ENCODE data around the gene TCF7.

The TCF7 gene

GRCh38 chr5:134132372-134133187 lies 18.1 kb downstream of the TCF7 start:
- DNase-seq: no peak

- no peak for DNase-seq
These were observed 18.9 kb downstream of the TCF7 start for GRCh38 chr5:134133188-134133994.

- no peak for DNase-seq
These were observed 19.6 kb downstream of the TCF7 start for GRCh38 chr5:134133995-134134541.

DNA sequence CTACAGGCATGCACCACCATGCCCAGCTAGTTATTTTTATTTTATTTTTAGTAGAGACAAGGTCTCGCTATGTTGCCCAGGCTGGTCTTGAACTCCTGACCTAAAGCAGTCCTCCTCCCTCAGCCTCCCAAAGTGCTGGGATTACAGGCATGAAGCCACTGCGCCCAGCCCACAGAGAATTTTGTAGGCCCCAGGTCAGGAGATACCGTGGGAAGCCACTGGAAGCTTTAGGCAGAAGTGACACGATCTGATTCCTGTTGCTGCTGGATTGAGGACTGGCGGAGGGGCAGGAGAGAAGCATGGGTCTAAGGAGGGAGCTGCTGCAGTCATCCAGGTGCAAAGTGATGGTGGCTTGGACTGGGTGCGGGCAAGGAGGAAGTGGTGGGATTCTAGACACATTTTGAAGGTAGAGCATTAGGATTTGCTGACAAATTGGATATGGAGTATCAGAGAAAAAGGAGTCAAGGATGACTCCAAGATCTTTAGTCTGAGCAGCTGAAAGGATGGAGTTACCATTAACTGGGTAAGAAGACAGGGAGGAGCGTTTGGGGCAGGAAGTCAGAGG lies 20.7 kb downstream of the TCF7 start:
- no peak for DNase-seq

GRCh38 chr5:134136221-134136631 lies 21.7 kb downstream of the TCF7 start:
- DNase-seq: no peak

- DNase-seq: no peak
These were observed 22.3 kb downstream of the TCF7 start for GRCh38 chr5:134136771-134137170.

DNA sequence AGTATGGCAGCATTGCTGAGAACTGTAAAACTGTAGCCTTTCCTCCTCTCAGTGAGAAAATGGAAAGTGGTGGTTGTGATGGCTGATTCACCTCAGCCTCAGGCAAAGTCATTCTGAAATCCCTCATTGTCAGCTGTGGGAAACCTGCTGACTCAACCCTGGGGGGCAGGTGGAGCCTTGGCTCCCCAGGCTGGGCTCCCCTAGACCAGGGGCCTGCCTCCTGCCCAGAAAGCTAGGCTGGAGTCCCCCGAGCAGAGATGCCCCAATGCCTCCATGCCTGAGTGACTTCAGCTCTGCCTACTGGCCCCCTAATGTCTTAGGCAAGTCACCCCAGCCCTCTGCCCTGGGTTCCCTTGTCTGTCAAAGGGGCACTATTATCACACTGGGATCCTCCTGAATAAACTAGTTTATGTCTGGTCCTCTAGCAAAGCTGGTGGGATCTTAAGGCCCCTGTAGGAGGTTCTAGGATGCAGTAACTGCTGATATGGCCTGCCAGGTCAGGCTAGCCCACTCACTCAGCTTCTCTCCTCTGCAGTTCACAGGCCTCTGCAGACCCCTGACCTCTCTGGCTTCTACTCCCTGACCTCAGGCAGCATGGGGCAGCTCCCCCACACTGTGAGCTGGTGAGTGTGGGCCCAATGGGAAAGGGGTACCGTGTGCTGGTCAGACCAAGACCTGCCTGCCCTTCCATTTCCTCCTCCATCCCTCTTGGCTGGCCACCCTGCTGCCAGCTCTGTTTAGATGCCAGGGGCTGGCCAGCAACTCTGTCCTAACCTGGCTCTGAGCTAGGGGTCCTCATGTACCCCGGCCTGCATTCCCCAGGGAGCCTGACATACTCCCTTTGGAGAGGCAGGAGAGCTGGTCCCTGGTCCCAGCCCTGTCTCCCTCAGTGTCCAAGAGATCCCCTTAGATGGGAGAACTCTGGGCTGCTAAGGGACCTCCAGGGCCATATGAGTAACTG lies 24.2 kb downstream of the TCF7 start:
- no peak for DNase-seq

DNA sequence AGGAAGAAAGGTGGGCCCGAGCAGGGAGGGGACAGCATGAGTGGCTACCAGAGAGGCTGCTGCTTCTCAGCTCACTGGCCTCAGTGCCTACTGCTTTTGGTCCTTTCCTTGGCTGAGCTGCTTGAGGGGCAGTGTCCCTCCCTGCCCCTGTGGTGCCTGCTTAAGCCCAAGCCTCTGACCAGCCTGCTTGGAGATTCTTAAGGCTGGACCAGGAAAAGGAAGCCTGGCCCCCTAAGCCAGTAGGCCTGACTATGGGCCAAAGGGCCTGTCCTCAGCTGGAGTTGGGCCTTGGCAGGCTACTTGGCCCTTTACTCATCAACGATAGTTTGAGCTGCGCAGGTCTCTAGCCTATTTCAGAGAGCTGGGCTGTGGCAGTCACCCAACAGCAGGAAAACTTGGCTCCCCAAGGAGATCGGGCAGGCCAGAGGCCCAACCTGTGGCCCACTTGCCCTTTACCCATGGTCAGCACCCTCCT lies 24.9 kb downstream of the TCF7 start:
- DNase-seq: no peak

GRCh38 chr5:134139891-134140469 lies 25.5 kb downstream of the TCF7 start:
- no peak for DNase-seq

DNA sequence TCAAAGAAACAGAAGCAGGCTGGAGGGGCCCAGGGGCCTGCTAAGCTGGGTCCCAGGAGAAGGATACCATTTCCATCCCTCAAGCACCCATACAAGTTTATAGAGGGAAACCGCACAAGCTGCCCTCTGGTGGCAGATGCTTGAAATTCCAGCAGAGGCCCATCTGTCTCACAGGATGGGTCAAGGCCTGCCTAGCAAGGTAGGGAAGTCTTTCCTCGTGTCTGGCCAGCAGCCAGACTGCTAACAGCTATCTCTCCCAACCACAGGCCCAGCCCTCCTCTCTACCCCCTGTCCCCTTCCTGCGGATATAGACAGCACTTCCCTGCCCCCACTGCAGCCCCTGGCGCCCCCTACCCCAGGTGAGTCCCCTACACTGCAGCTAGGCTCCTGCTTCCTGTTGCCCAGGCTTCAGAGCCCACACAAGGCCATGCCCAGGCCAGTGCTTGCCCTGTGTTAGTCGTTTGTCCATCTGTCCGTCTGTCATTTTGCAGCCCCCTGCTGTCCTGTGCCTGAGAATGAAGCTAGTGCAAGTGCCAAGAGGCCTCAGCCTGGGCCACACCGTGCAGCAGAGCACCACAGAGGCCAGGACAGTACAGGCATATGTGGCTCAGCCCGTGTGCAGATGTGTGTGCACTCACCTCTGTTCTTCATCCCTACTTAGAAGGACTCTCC lies 26.2 kb downstream of the TCF7 start:
- peak; percentile 58 for DNase-seq

GRCh38 chr5:134141331-134142050 lies 27.0 kb downstream of the TCF7 start:
- DNase-seq: no peak

DNA sequence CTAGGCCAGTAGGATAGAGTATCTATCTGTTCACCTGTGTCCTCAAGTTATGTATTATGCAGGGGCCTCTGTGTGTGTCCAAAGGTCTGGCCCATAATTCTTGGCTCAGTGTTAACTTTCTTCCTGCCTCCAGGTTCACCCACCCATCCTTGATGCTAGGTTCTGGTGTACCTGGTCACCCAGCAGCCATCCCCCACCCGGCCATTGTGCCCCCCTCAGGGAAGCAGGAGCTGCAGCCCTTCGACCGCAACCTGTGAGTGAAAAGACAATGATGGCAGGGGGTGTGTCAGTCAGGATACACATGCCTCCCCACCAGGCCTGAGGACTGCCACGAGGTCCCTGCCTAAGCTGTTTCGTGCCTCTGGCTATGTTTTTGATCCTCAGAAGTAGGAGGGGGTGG lies 27.6 kb downstream of the TCF7 start:
- no peak for DNase-seq

- no peak for DNase-seq
These were observed 28.3 kb downstream of the TCF7 start for GRCh38 chr5:134142806-134143205.

DNA sequence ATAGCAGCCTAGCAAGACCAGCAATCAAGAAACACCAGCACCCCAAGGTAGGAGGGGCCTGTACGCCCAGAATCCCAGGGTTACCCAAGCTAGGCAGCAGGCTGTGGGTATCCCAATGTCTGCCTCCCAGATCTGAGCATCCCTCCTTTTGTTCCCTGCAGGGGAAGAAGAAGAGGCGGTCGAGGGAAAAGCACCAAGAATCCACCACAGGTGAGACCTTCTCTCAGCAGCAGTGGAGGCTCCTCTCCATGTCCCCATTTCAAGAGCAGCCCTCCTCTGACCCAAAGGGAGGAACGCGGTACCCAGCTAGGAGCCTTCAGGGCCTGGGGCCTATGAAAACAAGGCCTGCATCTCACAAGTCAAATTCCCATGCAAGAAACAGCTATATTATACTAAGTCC lies 28.9 kb downstream of the TCF7 start:
- DNase-seq: no peak

GRCh38 chr5:134143944-134144941 lies 29.8 kb downstream of the TCF7 start:
- DNase-seq: no peak

DNA sequence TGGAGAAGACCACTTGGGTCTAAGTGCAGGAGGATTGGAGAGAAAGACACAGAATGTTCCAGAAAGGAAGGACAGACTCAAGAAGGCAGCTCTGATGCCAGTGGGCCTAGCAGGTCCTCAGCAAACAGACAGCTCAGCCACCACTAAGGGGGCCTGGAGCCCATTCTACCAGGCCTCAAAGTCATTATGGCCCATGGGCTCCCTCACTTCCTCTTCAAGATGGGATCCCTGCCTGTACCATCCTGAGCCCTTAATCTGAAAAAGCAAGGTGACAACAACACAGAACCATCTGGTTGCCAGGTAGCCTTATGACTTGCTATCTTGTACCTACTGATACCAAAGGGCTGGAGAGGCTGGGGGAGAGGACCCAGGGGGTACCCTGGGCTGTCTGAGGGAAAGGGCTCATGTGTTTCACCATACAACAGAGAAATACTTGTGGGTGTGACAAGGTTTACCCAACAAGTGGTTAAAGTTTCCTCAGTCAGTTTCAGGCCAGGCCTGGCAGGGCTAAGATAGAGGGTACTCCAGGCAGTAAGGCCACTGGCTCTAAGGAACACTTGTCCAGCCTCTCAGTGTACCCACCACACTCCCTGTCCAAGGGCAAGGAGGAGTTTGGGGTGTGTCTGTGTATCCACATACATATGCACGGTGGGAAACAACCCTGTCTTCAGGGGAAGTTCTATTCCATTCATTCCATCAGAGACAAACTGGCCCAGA lies 30.7 kb downstream of the TCF7 start:
- no peak for DNase-seq

- peak; percentile 29 for DNase-seq
These were observed 31.5 kb downstream of the TCF7 start for GRCh38 chr5:134145779-134146581.

Data from kidney glomerular epithelial cell (primary cell).